Hindlimb muscle (tissue), 1 donor: ENCODE measurements around the gene POLR2A. TPM values are rescaled to one million over a fixed set of nuclear protein-coding genes. Genes with fewer than 3 reads are reported as not detected.

ENCODE experiments used
- DNase-seq: peaks from one replicate; pipeline ENCODE4 v3.0.0-alpha.2; 2013
- polyA plus RNA-seq: library from polyadenylated mRNA; unstranded; fragments of 120-200 nt; gene quantifications from one replicate; pipeline ENCODE4 v1.2.1, GENCODE V29; 2013; ENCODE audit not compliant: insufficient read length

Gene POLR2A
- polyA plus RNA-seq, 1 donor = 70.0 TPM

DNA sequence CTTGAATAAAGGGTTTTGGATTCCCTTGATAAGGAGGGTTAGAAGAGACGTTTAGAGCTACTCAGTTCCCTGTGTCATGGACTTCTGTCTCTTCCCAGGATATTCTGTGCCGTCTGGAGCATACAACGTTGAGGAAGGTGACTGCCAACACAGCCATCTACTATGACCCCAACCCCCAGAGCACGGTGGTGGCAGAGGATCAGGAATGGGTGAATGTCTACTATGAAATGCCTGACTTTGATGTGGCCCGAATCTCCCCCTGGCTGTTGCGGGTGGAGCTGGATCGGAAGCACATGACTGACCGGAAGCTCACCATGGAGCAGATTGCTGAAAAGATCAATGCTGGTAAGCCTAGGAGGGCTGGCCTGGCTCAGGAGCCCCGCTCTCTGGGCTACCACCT is 24.7 kb downstream of the POLR2A start:
- no peak for DNase-seq

DNA sequence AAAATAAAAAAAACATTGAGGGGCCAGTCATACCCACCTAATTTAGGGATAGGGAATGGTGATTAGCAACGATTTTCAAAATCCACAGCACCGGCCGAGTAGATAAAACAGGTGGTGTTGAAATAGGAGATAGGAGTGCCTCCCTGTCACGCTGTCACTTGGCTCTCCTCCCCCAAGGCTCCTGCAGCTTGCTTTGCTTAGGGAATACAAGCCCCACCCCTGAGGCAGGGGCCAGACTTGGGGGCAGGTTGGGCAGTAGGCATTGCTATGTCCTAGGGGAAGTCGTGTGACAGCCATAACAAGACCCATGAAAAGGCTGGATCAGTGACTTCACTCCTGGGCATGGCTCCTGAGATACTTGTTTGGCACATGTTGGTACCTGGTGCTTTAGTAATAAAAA is 25.8 kb downstream of the POLR2A start:
- no peak for DNase-seq

DNA sequence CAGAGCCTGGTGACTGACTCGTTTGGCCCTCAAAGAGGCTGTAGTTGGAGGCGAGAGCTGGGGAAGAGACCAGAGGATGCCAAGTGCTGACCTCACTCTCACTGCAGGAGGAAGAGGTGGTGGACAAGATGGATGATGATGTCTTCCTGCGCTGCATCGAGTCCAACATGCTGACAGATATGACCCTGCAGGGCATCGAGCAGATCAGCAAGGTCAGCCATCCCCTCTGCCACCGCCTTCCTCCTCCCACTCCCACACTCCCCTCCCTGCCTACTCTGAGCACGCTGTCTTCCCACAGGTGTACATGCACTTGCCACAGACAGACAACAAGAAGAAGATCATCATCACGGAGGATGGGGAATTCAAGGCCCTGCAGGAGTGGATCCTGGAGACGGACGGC is 26.9 kb downstream of the POLR2A start:
- no peak for DNase-seq

DNA sequence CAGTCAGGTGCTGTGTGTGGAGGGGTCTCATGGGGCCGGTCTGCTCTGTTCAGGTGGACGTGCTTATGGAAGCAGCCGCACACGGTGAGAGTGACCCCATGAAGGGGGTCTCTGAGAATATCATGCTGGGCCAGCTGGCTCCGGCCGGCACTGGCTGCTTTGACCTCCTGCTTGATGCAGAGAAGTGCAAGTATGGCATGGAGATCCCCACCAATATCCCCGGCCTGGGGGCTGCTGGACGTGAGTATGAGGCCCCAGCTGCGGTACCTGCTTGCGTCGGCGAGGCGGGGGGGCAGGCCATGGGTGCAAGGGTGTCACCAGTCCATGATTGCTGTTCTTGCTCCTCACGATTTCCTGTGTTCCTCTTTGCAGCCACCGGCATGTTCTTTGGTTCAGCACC is 27.9 kb downstream of the POLR2A start:
- DNase-seq = no peak

DNA sequence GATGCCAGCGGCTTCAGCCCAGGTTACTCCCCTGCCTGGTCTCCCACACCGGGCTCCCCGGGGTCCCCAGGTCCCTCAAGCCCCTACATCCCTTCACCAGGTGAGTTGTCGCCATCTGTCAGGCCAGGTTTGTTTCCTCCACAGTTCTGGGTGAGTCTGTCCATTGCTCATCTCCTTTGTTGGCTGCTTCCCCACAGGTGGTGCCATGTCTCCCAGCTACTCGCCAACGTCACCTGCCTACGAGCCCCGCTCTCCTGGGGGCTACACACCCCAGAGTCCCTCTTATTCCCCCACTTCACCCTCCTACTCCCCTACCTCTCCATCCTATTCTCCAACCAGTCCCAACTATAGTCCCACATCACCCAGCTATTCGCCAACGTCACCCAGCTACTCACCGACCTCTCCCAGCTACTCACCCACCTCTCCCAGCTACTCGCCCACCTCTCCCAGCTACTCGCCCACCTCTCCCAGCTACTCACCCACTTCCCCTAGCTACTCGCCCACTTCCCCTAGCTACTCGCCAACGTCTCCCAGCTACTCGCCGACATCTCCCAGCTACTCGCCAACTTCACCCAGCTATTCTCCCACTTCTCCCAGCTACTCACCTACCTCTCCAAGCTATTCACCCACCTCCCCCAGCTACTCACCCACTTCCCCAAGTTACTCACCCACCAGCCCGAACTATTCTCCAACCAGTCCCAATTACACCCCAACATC is 28.8 kb downstream of the POLR2A start:
- no peak for DNase-seq

DNA sequence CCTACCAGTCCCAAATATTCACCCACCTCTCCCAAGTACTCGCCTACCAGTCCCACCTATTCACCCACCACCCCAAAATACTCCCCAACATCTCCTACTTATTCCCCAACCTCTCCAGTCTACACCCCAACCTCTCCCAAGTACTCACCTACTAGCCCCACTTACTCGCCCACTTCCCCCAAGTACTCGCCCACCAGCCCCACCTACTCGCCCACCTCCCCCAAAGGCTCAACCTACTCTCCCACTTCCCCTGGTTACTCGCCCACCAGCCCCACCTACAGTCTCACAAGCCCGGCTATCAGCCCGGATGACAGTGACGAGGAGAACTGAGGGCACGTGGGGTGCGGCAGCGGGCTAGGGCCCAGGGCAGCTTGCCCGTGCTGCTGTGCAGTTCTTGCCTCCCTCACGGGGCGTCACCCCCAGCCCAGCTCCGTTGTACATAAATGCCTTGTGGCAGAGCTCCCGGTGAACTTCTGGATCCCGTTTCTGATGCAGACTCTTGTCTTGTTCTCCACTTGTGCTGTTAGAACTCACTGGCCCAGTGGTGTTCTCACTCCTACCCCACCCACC is 29.8 kb downstream of the POLR2A start:
- DNase-seq = no peak

DNA sequence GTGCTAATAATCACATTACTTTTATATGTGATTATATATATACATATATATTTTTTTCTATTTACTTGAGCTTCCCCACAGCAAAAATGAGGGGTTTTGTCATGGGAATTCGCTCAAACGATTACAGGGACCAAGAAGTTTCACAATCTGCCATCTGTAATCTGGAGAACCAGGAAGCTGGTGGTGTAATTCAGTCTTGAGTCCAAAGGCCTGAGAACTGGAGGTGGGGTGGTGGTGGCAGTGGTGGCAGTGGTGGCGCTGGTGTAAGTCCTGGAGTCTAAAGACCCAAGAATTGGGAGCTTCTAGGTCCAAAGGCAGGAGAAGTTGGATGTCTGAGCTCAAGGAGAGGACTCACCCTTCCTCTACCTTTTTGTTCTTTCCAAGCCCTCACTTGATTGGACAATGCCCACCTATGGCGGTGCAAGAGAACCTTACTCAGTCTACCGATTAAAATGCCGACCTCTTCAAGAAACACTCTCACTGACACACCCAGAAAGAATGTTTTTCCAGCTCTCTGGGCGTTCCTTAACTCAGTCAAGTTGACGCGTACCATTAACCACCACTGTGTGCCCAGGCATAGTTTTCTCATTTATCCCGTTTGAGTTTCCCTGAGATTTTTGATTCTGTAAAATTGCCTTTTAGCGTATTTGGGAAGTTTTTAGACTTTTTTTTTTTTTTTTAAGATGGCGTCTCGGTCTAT is 31.9 kb downstream of the POLR2A start:
- no peak for DNase-seq

DNA sequence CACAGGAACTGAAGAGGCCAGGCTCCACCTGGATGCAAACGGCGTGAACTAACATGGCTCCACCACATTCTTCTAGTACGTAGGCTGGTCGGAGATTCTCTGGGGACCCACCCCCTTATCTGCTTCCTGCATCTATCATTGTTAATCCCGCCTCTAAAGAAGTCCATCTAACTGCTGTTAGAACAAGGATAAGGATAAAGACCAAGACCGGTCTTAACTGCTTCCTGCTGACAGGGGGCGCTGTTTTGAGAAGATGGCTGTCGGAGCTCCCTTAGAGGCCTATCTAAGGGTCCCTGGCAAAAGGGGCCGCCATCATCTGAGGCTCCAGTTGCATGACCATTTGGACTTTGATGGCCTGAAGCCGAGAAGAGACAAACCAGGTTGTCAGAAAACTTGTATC is 38.9 kb downstream of the POLR2A start:
- no peak for DNase-seq

DNA sequence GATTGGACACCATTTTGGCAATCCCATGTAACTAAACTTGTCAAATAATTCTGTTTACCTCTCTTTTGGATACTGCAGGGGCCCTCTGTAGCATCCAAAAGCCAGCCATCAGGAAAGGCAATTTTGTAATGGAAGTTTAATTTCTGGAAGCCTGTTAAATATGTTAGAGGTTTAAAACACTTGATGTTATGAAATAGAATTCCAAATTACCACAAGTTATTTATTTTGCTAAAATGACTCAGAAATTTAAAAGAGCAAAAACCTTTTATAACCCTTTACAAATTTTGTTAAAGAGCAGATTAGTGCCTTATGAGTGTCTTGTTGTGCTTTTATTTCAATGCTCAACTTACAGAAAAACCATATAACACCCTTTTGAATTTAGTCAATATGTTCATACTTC is 44.7 kb downstream of the POLR2A start:
- no peak for DNase-seq

DNA sequence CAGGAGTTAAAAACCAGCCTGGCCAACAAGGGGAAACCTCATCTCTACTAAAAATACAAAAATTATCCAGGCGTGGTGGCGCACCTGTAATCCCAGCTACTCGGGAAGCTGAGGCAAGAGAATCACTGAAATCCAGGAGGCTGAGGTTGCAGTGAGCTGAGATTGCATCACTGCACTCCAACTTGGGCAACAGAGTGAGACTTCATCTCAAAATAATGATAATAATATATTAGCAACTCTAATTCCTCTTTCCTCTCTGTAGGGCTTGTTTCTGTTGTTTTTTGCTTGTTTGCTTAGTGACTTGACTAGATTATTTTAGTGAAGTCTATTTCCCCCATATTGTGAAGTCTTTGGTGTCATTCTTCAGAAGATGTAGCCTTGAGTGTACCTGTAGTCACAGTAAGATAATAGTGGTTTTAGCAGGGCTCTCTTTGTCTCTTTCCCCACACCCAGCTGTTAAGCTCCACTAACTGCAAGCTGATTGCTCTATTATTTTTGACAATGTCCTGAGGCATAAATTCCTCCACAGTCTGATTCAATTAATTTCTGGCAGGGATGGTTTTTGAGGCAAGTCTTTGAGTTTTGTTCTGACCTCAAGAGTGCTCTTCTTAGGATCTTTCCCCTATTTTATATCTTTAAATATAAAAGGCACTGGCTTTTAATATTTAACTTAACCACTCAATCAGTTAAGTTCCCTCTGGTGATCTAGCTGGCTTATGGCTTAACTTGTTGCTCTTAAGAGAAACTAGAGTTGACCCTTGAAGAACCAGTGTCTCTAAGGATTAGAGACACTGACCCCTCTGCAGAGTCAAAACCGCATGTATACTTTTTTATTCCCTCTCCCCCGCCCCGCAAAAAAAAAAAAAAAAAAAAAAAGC is 46.1 kb downstream of the POLR2A start:
- no peak for DNase-seq

DNA sequence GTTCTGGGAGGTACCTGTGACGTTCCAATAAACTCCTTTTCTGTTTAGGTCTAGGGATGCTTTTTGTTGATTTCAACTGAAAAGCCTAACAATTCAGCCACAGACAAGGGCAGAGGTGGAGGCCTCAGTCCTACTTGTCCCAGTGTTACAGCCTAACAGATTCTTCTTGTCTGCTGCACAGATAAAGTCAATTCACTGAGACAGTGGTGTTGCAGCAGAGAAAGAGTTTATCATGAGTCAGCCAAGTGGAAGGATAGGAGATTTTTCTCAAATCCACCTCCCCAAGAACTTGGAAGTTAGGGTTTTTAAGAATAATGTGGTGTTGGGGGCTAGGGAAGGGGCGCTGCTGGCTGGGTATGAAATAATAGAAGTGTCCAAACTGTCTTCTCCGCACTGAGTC is 53.9 kb downstream of the POLR2A start:
- no peak for DNase-seq

DNA sequence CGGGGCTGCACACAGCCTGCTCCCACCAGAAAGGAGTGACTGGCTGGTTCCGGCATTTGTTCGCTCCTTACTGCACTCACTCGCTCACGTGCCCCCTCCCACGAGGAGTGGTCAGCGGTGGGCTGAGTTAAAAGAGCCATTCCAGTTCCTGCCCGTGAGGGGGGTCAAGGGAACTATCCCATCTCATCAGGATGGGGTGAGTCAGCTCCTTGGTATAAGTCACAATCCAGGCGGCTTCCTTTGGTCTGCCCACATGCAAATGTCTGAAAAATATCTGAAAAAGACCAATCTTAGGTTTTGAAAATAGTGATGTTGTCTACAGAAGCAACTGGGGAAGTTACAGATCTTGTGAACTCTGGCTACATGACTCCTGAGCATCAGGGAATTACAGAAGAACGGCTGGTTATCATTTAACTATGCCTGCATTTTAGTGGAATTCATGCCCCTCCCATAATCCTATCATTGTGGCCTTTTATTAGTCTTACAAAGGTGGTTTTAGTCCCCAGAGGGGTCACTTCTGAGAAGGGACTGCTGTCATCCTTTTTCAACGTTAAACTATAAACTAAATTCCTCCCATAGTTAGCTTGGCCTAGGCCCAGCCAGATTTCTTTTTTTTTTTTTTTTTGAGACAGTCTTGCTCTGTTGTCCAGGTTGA is 54.9 kb downstream of the POLR2A start:
- no peak for DNase-seq

DNA sequence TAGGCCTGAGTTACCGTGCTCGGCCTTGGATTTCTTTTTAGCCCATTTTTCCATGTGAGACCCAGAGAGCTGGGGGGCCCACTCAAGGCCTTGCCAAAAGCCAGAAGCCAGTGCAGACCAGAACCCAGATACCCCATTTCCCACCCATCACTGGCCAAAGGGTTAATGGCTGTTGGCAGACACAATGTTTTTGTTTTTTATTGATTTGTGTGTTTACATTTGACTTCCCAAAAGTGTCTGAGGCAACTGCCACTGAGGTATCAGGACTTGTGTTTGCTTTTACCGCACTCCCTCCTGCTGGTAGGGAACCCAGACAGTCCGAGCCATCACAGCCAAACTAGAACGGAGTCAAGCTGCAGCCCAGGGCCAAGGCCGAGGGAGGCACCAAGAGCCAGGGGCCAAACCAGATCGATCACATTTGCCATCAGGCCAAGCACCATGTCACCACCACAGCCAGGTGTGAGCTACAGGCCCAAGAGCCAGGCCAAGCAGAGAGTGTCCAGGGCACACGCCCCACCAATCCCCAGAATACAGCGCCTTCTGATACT is 57.0 kb downstream of the POLR2A start:
- DNase-seq = no peak

DNA sequence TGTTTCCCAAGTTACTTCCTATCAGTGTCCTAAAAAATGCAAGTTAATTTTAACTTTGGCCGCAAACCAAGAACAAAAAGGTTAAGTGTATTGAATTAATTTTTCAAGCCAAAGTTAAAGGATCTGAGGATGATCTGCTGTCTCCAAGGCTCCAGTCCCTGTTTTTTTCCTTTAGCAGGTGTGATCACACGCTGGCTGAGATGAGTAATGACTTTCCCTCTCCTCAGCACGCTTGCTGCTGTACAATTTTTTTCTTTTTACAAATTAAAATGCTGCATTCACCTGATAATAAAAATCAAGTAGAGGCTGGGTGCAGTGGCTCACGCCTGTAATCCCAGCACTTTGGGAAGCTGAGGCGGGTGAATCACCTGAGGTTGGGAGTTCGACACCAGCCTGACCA is 60.7 kb downstream of the POLR2A start:
- DNase-seq = no peak

DNA sequence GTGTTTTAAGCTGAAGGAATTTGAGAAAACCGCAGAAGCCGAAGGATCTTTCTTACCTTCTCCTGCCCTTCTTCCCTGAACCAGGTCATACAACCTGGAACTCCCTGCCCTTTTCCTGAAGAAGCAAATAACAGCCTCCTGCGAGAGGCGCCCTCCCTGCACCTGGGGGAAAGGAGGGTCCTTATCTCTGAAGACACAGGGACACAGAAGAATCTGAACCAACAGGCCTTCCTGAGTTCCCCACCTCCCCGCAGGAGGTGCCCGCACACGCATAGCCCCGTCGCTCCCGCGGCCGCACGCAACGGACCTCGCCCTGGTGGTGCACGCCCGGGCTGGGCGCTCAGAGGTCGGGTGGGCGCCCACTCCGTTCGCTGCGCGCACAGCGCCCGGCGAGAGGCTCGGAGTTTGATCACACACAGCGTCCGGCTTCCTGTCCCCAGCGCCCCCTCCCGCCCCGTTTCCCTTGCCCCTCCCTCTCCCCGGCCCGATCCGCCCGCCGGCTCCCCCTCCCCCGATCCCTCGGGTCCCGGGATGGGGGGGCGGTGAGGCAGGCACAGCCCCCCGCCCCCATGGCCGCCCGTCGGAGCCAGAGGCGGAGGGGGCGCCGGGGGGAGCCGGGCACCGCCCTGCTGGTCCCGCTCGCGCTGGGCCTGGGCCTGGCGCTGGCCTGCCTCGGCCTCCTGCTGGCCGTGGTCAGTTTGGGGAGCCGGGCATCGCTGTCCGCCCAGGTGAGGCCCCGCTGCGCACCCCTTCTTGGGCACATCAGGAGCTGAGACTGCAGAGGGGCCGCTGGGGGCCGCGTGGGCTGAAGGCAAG is 64.6 kb downstream of the POLR2A start, which contains the start of gene TNFSF12:
TSS of gene TNFSF12 (plus strand) at position 474 of the 816 bp plus-strand sequence. CDS start at position 570, 96 bp downstream.
- peak; percentile 63 for DNase-seq

Other genes starting within 250 kb of the POLR2A start
- gene DVL2, start 249.8 kb upstream of the POLR2A start, polyA plus RNA-seq = 40.6 TPM
- gene PHF23, start 244.9 kb upstream of the POLR2A start, polyA plus RNA-seq = 34.4 TPM
- gene GABARAP, start 241.9 kb upstream of the POLR2A start, polyA plus RNA-seq = 269 TPM
- gene CTDNEP1, start 232.6 kb upstream of the POLR2A start, polyA plus RNA-seq = 184 TPM
- gene ELP5, start 232.2 kb upstream of the POLR2A start, polyA plus RNA-seq = 46.1 TPM
- gene CLDN7, start 221.9 kb upstream of the POLR2A start, polyA plus RNA-seq = 1.6 TPM
- 42.0 TPM for gene SLC2A4, start 202.6 kb upstream of the POLR2A start, polyA plus RNA-seq
- 3.6 TPM for gene YBX2, start 189.7 kb upstream of the POLR2A start, polyA plus RNA-seq
- gene EIF5A, start 176.7 kb upstream of the POLR2A start, polyA plus RNA-seq = 295 TPM
- gene GPS2, start 169.0 kb upstream of the POLR2A start, polyA plus RNA-seq = 68.4 TPM
- 23.9 TPM for gene NEURL4, start 155.0 kb upstream of the POLR2A start, polyA plus RNA-seq
- 13.6 TPM for gene ACAP1, start 147.8 kb upstream of the POLR2A start, polyA plus RNA-seq
- gene KCTD11, start 132.2 kb upstream of the POLR2A start, polyA plus RNA-seq = 8.9 TPM
- gene TMEM95, start 129.2 kb upstream of the POLR2A start, polyA plus RNA-seq = not detected
- 0.66 TPM for gene TNK1, start 103.3 kb upstream of the POLR2A start, polyA plus RNA-seq
- 31.1 TPM for gene PLSCR3, start 89.8 kb upstream of the POLR2A start, polyA plus RNA-seq
- gene TMEM256, start 80.3 kb upstream of the POLR2A start, polyA plus RNA-seq = 52.9 TPM
- 31.4 TPM for gene NLGN2, start 76.5 kb upstream of the POLR2A start, polyA plus RNA-seq
- gene SPEM1, start 64.0 kb upstream of the POLR2A start, polyA plus RNA-seq = not detected
- not detected for gene SPEM2, start 58.8 kb upstream of the POLR2A start, polyA plus RNA-seq
- gene SPEM3, start 55.5 kb upstream of the POLR2A start, polyA plus RNA-seq = not detected
- gene TMEM102, start 48.9 kb upstream of the POLR2A start, polyA plus RNA-seq = 1.5 TPM
- gene FGF11, start 44.9 kb upstream of the POLR2A start, polyA plus RNA-seq = 2.6 TPM
- gene CHRNB1, start 39.3 kb upstream of the POLR2A start, polyA plus RNA-seq = 86.6 TPM
- gene ZBTB4, start 4.7 kb upstream of the POLR2A start, polyA plus RNA-seq = 27.5 TPM
- gene SLC35G6, start 2.9 kb upstream of the POLR2A start, polyA plus RNA-seq = 0.13 TPM
- 32.4 TPM for gene TNFSF12, start 64.7 kb downstream of the POLR2A start, polyA plus RNA-seq
- 4.0 TPM for gene TNFSF13, start 74.4 kb downstream of the POLR2A start, polyA plus RNA-seq
- gene SENP3, start 77.6 kb downstream of the POLR2A start, polyA plus RNA-seq = 34.1 TPM
- 55.2 TPM for gene CD68, start 95.3 kb downstream of the POLR2A start, polyA plus RNA-seq
- gene MPDU1, start 99.5 kb downstream of the POLR2A start, polyA plus RNA-seq = 38.6 TPM
- 2.3 TPM for gene SOX15, start 105.7 kb downstream of the POLR2A start, polyA plus RNA-seq
- 38.3 TPM for gene FXR2, start 130.5 kb downstream of the POLR2A start, polyA plus RNA-seq
- 64.4 TPM for gene SAT2, start 143.5 kb downstream of the POLR2A start, polyA plus RNA-seq
- gene SHBG, start 145.8 kb downstream of the POLR2A start, polyA plus RNA-seq = 1.0 TPM
- gene ATP1B2, start 166.6 kb downstream of the POLR2A start, polyA plus RNA-seq = 33.8 TPM
- gene TP53, start 203.1 kb downstream of the POLR2A start, polyA plus RNA-seq = 44.1 TPM
- 8.0 TPM for gene WRAP53, start 204.1 kb downstream of the POLR2A start, polyA plus RNA-seq
- gene EFNB3, start 220.8 kb downstream of the POLR2A start, polyA plus RNA-seq = 5.4 TPM
- gene DNAH2, start 233.4 kb downstream of the POLR2A start, polyA plus RNA-seq = 6.8 TPM